CD14-positive monocyte (primary cell): ENCODE results near the gene ACE. TPM values are rescaled to one million over a fixed set of nuclear protein-coding genes. Genes with fewer than 3 reads are reported as not detected.

Experiments used
- DNase-seq, 3 donors: peaks; one replicate each; pipeline ENCODE4 v3.0.0-alpha.2; 2011 to 2022
- H2AFZ ChIP-seq: 2 replicates; pipeline ENCODE4 v1.6.0; 2012; ENCODE audit warnings: mild to moderate bottlenecking, low read depth, low read length, inconsistent platforms; ENCODE audit not compliant: insufficient read depth, poor library complexity, severe bottlenecking
- H3K27ac ChIP-seq, 2 donors: 1 replicate in 1 of 2; 2 replicates in 1 of 2; pipeline ENCODE4 v1.5.1; 2012 to 2013; ENCODE audit warnings: low read length in 2 of 2, control low read depth in 1 of 2, inconsistent platforms in 1 of 2, low read depth in 1 of 2, mild to moderate bottlenecking in 1 of 2
- H3K27me3 ChIP-seq, 2 donors: one replicate each; pipeline versions ENCODE4 v1.6.0 to v1.6.1; 2011 to 2013; ENCODE audit warnings: low read length in 2 of 2; ENCODE audit not compliant: control insufficient read depth in 2 of 2, insufficient read depth in 2 of 2
- H3K36me3 ChIP-seq, 2 donors: replicated peaks in 1 of 2; 1 replicate in 1 of 2; 2 replicates in 1 of 2; pipeline versions ENCODE4 v1.5.1 to v1.6.1; 2012 to 2013; ENCODE audit warnings: low read length in 2 of 2, control low read depth in 1 of 2, inconsistent platforms in 1 of 2, mild to moderate bottlenecking in 1 of 2; ENCODE audit not compliant: insufficient read depth in 2 of 2, control insufficient read depth in 1 of 2
- H3K4me1 ChIP-seq, 2 donors: 1 replicate in 1 of 2; 2 replicates in 1 of 2; pipeline versions ENCODE4 v1.5.1 to v1.6.1; 2012 to 2013; ENCODE audit warnings: low read length in 2 of 2, control low read depth in 1 of 2, inconsistent platforms in 1 of 2, mild to moderate bottlenecking in 1 of 2, moderate library complexity in 1 of 2; ENCODE audit not compliant: insufficient read depth in 2 of 2, control insufficient read depth in 1 of 2
- H3K4me2 ChIP-seq: replicated peaks from 2 replicates; pipeline ENCODE3; 2012; ENCODE audit warnings: low read length, moderate library complexity, mild to moderate bottlenecking; ENCODE audit not compliant: poor library complexity, severe bottlenecking; ENCODE audit errors: extremely low read depth
- H3K4me3 ChIP-seq, 3 experiments: fragments of 200-600 bp in 1 of 3; sonication (generic) in 1 of 3; replicated peaks in 1 of 3; 1 replicate in 2 of 3; 2 replicates in 1 of 3; pipeline ENCODE4 v1.5.1; 2011 to 2013; ENCODE audit warnings: low read length in 3 of 3, mild to moderate bottlenecking in 3 of 3, control low read depth in 2 of 3, low read depth in 2 of 3, inconsistent platforms in 1 of 3, moderate library complexity in 1 of 3
- H3K79me2 ChIP-seq: 2 replicates; pipeline ENCODE4 v1.6.0; 2012; ENCODE audit warnings: mild to moderate bottlenecking, control low read depth, inconsistent platforms, low read length, moderate library complexity; ENCODE audit not compliant: insufficient read depth
- H3K9ac ChIP-seq: 2 replicates; pipeline ENCODE4 v1.6.0; 2017; ENCODE audit warnings: low read length, mild to moderate bottlenecking; ENCODE audit not compliant: insufficient read depth, poor library complexity, severe bottlenecking
- H3K9me3 ChIP-seq, 2 donors: replicated peaks in 1 of 2; 1 replicate in 1 of 2; 2 replicates in 1 of 2; pipeline versions ENCODE4 v1.5.1 to v1.6.1; 2012 to 2013; ENCODE audit warnings: low read length in 2 of 2, control low read depth in 1 of 2; ENCODE audit not compliant: control insufficient read depth in 1 of 2, insufficient read depth in 1 of 2
- H4K20me1 ChIP-seq: 2 replicates; pipeline ENCODE4 v1.6.0; 2012; ENCODE audit warnings: mild to moderate bottlenecking, low read length, control low read depth, moderate library complexity; ENCODE audit not compliant: insufficient read depth
- H3K27ac Mint-ChIP-seq, 7 donors: one replicate each; pipeline ENCODE4 v1.8.0; 2020; ENCODE audit warnings: mild to moderate bottlenecking in 7 of 7, mixed read lengths in 7 of 7, moderate library complexity in 6 of 7, inconsistent platforms in 2 of 7
- H3K27me3 Mint-ChIP-seq, 3 donors: one replicate each; pipeline ENCODE4 v1.8.0; 2021 to 2022; ENCODE audit warnings: low read depth in 3 of 3, mild to moderate bottlenecking in 3 of 3, mixed read lengths in 3 of 3, moderate library complexity in 3 of 3, inconsistent platforms in 1 of 3
- H3K36me3 Mint-ChIP-seq, 2 donors: one replicate each; pipeline ENCODE4 v1.8.0; 2020; ENCODE audit warnings: mixed read lengths in 2 of 2, inconsistent platforms in 1 of 2, mild to moderate bottlenecking in 1 of 2
- H3K4me1 Mint-ChIP-seq: one replicate; pipeline ENCODE4 v1.8.0; 2020; ENCODE audit warnings: mild to moderate bottlenecking, mixed read lengths
- H3K4me3 Mint-ChIP-seq, 2 donors: one replicate each; pipeline ENCODE4 v1.8.0; 2020; ENCODE audit warnings: mild to moderate bottlenecking in 2 of 2, mixed read lengths in 2 of 2, moderate library complexity in 1 of 2
- H3K9me3 Mint-ChIP-seq, 7 donors: one replicate each; pipeline ENCODE4 v1.8.0; 2020 to 2022; ENCODE audit warnings: mixed read lengths in 7 of 7, mild to moderate bottlenecking in 6 of 7, moderate library complexity in 6 of 7, inconsistent platforms in 2 of 7
- WGBS: methylation state at CpG from one replicate; pipeline ENCODE4 v1.1.5; 2013; ENCODE audit warnings: missing lambda C conversion rate; ENCODE audit not compliant: insufficient coverage; 5-methylcytosine and 5-hydroxymethylcytosine counted together
- intact Hi-C, 2 donors: fragments of 100-400 bp; cut with micrococcal nuclease; formaldehyde crosslinking; loops; one replicate each; pipeline versions ENCODE4 v1.15.0 to v1.15.1; 2023
- polyA plus RNA-seq, 3 donors: library from polyadenylated mRNA; depleted of rRNA in 1 of 3; unstranded in 2 of 3; stranded (reverse) in 1 of 3; fragments of 300-500 nt in 2 of 3; fragments of >200 nt in 1 of 3; fragmentation: Illumina TruSeq in 2 of 3; gene quantifications; 1 replicate in 2 of 3; 2 replicates in 1 of 3; pipeline ENCODE4 v1.2.3, GENCODE V29; 2012 to 2021
- TF ChIP-seq, protein P1 (sequence below): fragments of 200-600 bp; IDR thresholded peaks from one replicate; pipeline ENCODE4 v1.8.0; 2022; ENCODE audit warnings: antibody characterized with exemption, mild to moderate bottlenecking

ACE gene
- polyA plus RNA-seq, 3 donors, result 0.55 TPM; not detected in 2

DNA sequence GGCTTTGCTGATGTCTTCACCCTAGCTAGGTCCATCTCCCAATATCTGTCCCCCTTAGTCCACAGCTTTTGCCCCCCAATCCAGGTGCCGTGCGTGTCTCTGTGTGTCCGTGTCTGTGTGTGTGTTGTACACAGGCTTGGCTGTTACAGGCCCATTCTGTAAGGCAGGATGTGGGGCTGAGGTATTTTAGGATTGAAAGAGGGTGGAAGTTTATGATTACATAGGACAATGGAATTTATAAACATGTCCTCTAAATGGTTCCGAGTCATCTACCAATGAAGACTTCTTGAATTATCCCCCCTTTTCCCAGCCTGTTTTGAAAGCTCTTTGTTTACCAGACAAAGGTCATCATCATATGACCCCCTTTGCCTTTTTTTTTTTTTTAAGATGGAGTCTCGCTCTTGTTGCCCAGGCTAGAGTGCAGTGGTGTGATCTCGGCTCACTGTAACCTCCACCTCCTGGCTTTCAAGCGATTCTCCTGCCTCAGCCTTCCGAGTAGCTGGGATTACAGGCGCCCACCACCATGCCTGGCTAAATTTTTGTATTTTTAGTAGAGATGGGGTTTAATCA lies 21.9 kb downstream of the ACE start:
- H3K9ac ChIP-seq, result no peak overlapping the region
- H2AFZ ChIP-seq, result no peak overlapping the region
- Mint-ChIP-seq H3K9me3 (no peaks in the 10 kb centered on the region), H3K27me3 (peaks cover 7 to 13% (median 11%) of the 10 kb centered on the region in 3 donors), H3K36me3 (no peaks in the 10 kb centered on the region), H3K4me3 (no peak overlapping the region), H3K4me1 (peaks cover 16% of the 10 kb centered on the region), H3K27ac (peak overlapping the region in 3 of 7 donors; percentile 32 to 77 (median 42))
- H3K4me3 ChIP-seq, result no peak overlapping the region
- H3K79me2 ChIP-seq, result no peaks in the 10 kb centered on the region
- intact Hi-C loops, result no loop called here
- H3K27me3 ChIP-seq, result no peaks in the 10 kb centered on the region
- no peak for DNase-seq
- TF ChIP-seq, protein P1, sequence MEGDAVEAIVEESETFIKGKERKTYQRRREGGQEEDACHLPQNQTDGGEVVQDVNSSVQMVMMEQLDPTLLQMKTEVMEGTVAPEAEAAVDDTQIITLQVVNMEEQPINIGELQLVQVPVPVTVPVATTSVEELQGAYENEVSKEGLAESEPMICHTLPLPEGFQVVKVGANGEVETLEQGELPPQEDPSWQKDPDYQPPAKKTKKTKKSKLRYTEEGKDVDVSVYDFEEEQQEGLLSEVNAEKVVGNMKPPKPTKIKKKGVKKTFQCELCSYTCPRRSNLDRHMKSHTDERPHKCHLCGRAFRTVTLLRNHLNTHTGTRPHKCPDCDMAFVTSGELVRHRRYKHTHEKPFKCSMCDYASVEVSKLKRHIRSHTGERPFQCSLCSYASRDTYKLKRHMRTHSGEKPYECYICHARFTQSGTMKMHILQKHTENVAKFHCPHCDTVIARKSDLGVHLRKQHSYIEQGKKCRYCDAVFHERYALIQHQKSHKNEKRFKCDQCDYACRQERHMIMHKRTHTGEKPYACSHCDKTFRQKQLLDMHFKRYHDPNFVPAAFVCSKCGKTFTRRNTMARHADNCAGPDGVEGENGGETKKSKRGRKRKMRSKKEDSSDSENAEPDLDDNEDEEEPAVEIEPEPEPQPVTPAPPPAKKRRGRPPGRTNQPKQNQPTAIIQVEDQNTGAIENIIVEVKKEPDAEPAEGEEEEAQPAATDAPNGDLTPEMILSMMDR, result no peak
- H4K20me1 ChIP-seq, result no peaks in the 10 kb centered on the region
- H3K36me3 ChIP-seq, result no peaks in the 10 kb centered on the region
- no peak overlapping the region for H3K27ac ChIP-seq
- no peaks in the 10 kb centered on the region for H3K9me3 ChIP-seq
- WGBS, result no CpG with 5 or more reads among the region's 9 CpGs
- no peak overlapping the region for H3K4me2 ChIP-seq
- H3K4me1 ChIP-seq, result no peaks in the 10 kb centered on the region

DNA sequence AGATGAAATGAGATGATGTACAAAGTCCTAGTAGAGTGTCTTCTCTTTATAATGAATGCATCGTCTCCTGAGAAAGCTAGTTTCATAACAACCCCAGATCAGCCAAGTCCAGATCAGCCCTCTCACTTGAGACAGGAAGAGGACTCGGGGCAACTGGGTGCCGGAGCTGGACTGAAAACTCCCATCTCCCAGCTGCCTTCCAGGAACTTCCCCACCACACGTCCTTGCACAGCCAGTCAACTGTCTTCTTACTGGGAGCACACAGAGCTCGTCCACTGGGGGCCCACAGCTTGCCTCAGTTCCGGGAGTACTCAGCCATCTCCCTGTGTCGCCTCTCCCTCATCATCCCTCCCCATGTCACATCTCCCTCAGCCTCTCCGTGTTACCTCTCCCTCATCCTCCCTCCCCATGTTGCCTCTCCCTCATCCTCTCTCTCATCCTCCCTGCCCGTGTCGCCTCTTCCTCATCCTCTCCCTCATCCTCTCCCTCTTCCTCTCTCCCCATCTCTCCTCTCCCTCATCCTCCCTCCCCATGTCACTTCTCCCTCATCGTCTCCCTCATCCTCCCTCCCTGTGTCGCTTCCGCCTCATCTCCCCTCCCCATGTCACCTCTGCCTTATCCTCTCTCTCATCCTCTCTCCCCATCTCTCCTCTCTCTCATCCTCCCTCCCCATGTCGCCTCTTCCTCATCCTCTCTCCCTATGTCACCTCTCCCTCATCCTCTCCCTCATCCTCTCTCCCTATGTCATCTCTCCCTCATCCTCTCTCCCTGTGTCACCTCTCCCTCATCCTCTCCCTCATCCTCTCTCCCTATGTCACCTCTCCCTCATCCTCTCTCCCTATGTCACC lies 23.9 kb downstream of the ACE start:
- Mint-ChIP-seq H3K4me3 (no peak overlapping the region), H3K27me3 (peaks cover 4 to 24% (median 12%) of the 10 kb centered on the region in 3 donors), H3K27ac (peak overlapping the region in 4 of 7 donors; percentile 3 to 73 (median 13)), H3K36me3 (no peaks in the 10 kb centered on the region), H3K4me1 (peaks cover 16% of the 10 kb centered on the region), H3K9me3 (peaks cover 0 to 8% (median 6%) of the 10 kb centered on the region in 7 donors)
- Histone ChIP-seq H3K27ac (no peak overlapping the region), H3K9ac (no peak overlapping the region), H3K4me1 (no peaks in the 10 kb centered on the region), H3K27me3 (no peaks in the 10 kb centered on the region), H3K79me2 (no peaks in the 10 kb centered on the region), H3K4me3 (no peak overlapping the region), H2AFZ (no peak overlapping the region), H3K4me2 (no peak overlapping the region), H3K36me3 (no peaks in the 10 kb centered on the region), H3K9me3 (peaks cover 0 to 6% of the 10 kb centered on the region in 2 donors), H4K20me1 (no peaks in the 10 kb centered on the region)
- intact Hi-C loops, result no loop called here
- TF ChIP-seq, protein P1, result no peak
- 62% methylated on average over 13 of the region's 14 CpGs for WGBS
- no peak for DNase-seq
